22Rv1 (cell line): ENCODE measurements around the gene PRDX1.

Experiments used
- ZFX ChIP-seq: fragments of 450-650 bp; IDR thresholded peaks from 2 replicates; pipeline ENCODE4 v1.6.1; 2017; ENCODE audit warnings: antibody characterized with exemption, borderline replicate concordance
- TF ChIP-seq, protein P1 (sequence below): fragments of 450-650 bp; IDR thresholded peaks from 2 replicates; pipeline ENCODE4 v1.5.1; 2017; ENCODE audit warnings: mild to moderate bottlenecking

DNA sequence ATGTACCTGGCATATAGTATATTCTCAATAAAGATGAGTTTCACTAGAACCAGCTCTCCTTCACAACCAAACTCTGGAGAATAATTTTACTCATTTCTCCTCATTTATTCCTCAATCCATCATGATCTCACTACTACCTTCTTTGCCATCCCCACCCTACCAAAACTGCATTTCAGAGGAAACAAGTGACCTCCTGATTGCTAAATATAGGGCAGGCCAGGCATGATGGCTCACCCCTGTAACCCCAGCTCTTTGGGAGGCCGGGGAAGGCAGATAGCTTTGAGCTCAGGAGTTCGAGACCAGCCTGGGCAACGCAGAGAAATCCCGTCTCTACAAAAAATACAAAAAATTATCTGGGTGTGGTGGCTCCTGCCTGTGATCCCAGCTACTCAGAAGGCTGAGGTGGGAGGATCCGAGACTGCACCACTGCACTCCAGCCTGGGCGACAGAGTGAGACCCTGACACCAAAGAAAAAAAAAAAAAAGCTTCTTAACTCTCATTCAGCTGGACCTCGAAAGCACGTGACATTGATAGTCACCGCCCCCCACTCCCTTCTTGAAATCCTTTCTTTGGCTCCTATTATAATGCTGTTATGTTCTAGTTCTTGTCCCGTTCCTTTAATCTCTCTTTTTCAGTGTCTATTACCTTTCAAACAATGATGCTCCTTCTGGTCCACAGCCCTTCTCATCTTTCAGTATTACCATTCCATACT is 32.9 kb downstream of the PRDX1 start:
- TF ChIP-seq, protein P1, sequence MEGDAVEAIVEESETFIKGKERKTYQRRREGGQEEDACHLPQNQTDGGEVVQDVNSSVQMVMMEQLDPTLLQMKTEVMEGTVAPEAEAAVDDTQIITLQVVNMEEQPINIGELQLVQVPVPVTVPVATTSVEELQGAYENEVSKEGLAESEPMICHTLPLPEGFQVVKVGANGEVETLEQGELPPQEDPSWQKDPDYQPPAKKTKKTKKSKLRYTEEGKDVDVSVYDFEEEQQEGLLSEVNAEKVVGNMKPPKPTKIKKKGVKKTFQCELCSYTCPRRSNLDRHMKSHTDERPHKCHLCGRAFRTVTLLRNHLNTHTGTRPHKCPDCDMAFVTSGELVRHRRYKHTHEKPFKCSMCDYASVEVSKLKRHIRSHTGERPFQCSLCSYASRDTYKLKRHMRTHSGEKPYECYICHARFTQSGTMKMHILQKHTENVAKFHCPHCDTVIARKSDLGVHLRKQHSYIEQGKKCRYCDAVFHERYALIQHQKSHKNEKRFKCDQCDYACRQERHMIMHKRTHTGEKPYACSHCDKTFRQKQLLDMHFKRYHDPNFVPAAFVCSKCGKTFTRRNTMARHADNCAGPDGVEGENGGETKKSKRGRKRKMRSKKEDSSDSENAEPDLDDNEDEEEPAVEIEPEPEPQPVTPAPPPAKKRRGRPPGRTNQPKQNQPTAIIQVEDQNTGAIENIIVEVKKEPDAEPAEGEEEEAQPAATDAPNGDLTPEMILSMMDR: no peak
- no peak for TF ChIP-seq ZFX
